ENCODE results near the gene ZNF346.
"Not testable (repeated sequence)": the region's sequence is repeated elsewhere in the genome, so short reads cannot be mapped to it uniquely, and the experiment has no call there.

ZNF346 gene

GRCh38 chr5:177010153-177010552, 12.3 kb upstream of the ZNF346 start:
- DNase-seq (ENCODE audit: low spot score), result no peak

GRCh38 chr5:177015156-177015555, 7.3 kb upstream of the ZNF346 start:
- no peak for DNase-seq (ENCODE audit: low spot score)

DNA sequence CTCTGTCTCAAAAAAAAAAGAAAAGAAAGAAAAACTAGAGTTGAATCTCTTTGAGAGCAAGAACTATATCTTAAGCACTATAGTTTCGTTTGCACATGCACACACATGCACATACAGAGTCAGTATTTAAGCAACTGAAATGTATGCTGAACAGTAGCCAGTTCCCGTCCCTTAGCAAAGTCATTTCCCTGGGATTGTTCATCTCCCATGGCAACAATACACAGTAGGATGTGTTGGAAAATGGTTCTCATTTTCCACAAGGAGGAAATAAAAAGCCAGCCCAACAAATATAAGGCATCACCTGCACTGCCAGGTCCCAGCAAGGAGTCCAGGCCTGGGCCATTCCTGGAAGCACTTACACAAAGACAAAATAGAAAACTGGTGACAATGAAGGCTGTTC, 4.2 kb upstream of the ZNF346 start:
- no peak for DNase-seq (ENCODE audit: low spot score)

DNA sequence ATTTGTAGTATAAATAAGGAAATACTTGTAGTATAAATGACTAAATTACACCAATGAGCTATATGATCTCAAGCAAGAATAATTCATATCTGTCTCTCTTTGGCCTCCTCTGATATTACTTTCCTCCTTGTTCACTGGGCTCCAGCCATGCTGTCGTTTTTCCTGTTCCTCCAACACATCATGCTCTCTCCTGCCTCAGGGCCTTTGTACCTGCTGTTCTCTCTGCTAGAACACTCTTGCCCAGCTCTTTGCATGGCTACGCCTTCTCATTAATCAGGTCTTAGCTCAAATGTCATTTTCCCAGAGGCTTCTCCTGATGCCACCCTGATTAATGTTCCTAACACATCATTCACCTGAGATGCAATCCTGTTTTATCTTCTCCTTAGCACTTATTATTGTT, 2.5 kb upstream of the ZNF346 start:
- DNase-seq (ENCODE audit: low spot score), result no peak

- no peak for DNase-seq (ENCODE audit: low spot score)
Measured at GRCh38 chr5:177023303-177023664, 788 bp downstream of the ZNF346 start.

DNA sequence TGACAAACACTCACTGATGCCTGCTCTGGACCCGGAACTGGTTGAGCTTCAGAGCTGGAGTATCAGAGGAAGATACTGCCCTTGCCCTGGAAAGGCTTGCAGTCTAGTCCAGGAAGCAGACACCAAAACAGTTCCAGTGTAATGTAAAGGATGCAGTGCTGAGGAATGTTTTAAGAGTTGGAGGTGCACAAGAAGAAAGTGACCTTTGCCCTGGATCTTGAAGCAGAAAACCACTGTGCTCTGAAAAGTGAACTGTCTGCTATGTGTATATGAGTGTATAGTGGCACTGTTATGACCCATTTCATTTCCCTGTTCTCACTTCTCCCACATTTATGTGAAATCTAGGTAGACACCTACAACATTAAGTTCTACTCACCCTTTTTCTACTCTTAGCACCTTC, 2.1 kb downstream of the ZNF346 start:
- no peak for DNase-seq (ENCODE audit: low spot score)

GRCh38 chr5:177025101-177025601, 2.7 kb downstream of the ZNF346 start:
- DNase-seq (ENCODE audit: low spot score), result no peak

- no peak for DNase-seq (ENCODE audit: low spot score)
Measured at GRCh38 chr5:177027665-177028064, 5.2 kb downstream of the ZNF346 start.

DNA sequence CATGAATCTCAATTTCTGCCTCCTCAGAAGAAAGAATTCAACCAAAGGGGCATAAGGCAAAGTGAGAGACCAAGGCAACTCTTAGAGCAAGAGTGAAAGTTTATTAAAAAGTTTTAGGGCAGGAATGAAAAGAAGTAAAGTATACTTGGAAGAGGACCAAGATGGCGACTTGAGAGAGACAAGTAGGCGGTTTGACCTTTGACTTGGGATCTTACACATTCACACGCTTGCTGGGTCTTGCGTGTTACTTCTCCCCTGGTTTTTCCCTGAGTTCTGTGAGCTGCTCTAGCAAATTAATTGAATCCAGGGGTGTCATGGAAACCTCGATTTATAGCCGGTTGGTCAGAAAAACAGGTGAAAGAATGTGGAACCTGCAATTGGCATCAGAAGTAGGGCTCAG, 7.0 kb downstream of the ZNF346 start:
- DNase-seq (ENCODE audit: low spot score), result no peak

DNA sequence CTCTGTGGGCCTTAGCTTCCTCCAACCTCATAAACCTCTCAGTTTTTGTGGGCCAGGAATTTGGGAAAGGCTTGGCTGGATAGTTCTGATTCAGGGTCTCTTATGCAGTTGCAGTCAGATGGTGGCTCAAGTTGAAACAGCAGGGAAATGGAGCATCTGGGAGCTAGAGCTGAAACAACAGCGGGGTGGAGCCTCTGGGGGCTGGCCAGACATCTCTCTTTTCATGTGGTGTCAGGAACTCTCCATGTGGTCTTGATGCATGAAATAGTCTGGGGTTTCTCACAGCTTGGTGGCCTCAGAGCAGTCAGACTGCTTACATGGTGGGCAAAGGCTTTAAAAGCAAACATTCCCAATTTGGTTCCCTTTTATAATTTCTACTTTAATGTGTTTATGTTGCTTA, 13.5 kb downstream of the ZNF346 start:
- DNase-seq (ENCODE audit: low spot score), result no peak

DNA sequence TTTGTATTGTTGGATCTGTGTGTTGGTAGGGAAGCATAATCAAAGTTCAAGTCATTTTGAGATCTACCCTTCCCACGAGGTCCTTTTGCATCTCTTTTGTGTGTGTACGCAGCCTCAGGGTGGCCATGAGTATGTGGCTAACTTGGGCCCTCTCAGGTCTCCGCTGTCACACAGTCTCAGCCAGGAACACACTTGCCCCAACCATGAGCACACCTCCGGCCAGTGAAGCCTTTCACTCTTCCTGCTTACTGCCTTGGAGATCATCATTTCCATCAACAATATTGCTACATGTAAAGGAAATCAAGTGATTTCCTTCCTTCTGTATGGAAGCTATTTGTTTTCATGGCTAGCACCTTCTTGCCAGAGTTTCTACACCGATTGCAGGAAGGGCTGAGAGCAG, 13.9 kb downstream of the ZNF346 start:
- no peak for DNase-seq (ENCODE audit: low spot score)

DNA sequence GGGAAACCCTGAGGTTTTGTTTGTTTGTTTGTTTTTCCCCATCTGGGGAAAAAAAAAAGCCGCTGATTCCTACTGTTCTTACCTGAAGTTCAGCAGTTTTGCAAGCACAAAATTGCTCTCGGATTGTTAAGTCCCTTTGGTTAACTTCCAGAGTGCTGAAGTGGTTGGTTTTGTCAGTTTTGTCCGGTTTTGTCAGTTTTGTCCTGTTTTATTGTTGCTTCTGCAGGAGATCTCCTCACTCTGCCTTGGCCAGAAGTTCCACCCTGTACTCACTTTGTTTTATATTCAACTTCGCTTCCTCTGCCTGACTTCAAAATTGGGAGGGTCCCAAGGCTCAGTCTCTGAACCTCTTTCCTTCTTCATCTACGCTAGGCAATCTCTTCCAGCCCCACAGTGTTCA, 14.4 kb downstream of the ZNF346 start:
- DNase-seq (ENCODE audit: low spot score), result no peak

- no peak for DNase-seq (ENCODE audit: low spot score)
Measured at GRCh38 chr5:177040814-177041420, 18.4 kb downstream of the ZNF346 start.

DNA sequence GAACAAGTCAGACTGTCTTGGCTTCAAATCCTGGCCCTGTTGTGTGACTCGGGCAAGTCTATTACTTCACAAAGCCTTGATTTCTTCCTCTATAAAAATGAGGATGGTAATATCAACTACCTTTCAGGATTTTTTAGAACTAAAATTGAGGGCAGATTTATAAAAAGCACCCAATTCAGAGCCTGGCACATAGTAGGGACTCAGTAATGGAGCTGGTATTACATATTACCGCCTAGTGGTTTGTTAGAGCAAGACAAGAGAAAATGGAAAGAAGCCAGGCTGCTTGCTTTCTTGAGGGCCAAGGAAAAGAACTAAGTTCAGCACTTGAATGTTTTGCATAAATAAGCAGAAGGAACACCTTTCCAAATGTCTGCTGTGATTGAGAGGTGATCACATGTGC, 19.4 kb downstream of the ZNF346 start:
- no peak for DNase-seq (ENCODE audit: low spot score)

GRCh38 chr5:177043114-177043513, 20.6 kb downstream of the ZNF346 start:
- DNase-seq (ENCODE audit: low spot score), result no peak

GRCh38 chr5:177043958-177044357, 21.5 kb downstream of the ZNF346 start:
- no peak for DNase-seq (ENCODE audit: low spot score)

DNA sequence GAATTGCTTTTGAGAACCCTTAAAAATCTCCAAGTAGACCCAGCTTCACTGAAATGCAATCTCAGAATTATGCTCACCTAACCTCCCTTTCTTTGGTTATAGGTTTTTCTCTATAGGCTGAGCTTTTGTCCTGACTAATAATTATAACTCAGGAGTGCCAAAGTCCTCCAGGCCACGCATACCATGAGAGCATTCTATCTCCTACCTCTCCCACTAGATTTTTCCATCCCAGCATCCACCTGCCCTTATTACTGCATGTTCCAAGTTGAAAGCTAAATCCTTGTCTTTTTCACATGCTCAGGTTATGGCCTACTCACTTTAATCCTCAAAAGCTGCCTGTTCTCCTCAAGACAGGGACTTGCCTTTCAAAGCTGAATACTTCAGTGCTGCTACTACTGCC, 22.1 kb downstream of the ZNF346 start:
- DNase-seq (ENCODE audit: low spot score), result no peak

DNA sequence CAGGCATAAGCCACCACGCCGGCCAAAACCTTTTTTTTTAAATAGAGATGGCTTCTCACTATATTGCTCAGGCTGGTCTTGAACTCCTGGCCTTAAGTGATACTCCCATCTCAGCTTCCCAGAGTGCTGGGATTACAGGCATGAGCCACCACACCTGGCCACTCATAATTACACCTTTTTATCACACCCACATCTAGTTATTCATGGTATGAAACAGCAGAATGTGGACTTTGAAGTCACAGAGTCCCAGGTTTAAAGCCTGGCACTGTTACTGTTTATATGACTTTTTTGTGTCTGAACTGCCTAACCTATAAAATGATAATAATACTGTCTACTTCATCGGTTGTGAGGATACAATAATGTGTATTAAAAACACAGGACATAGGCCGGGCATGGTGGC, 23.1 kb downstream of the ZNF346 start:
- DNase-seq (ENCODE audit: low spot score), result no peak

- DNase-seq (ENCODE audit: low spot score), result not testable (repeated sequence)
Measured at GRCh38 chr5:177048531-177048930, 26.0 kb downstream of the ZNF346 start.

- DNase-seq (ENCODE audit: low spot score), result no peak
Measured at GRCh38 chr5:177049285-177049684, 26.8 kb downstream of the ZNF346 start.

GRCh38 chr5:177064500-177065277, 42.2 kb downstream of the ZNF346 start:
- DNase-seq (ENCODE audit: low spot score), result no peak

- no peak for DNase-seq (ENCODE audit: low spot score)
Measured at GRCh38 chr5:177065491-177065890, 43.0 kb downstream of the ZNF346 start.

DNA sequence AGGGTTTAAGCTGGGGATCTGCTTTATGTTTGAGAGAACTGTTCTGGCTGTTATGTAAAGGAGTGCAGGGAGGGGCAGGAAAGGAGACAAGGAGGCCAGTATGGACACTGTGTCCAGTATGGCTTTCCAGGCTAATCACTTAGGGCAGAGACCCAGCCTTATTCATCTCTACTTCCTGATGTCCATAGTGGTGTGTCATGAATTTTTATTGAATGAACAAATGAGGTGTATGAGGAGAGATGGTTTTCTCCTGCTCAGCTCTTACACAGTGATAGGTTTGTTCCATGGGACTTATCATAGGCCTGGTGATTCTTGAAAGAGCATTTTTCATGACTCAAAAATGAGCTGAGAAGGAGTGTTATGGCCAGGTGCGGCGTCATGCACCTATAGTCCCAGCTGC, 43.7 kb downstream of the ZNF346 start:
- no peak for DNase-seq (ENCODE audit: low spot score)

- DNase-seq (ENCODE audit: low spot score), result no peak
Measured at GRCh38 chr5:177067503-177067902, 45.0 kb downstream of the ZNF346 start.
